HEK293T (cell line): ENCODE data around the gene COL4A6.

Experiments used
- CTCF ChIA-PET: fragments of 350-600 bp; formaldehyde crosslinking; extraction: SDS; loops from one replicate; lab custom pipeline; 2021; ENCODE audit warnings: antibody characterized with exemption, inconsistent platforms; lab: Yijun Ruan, JAX
- POLR2A ChIA-PET: fragments of 350-600 bp; formaldehyde crosslinking; extraction: SDS; loops from one replicate; lab custom pipeline; 2020; ENCODE audit warnings: antibody characterized with exemption, inconsistent platforms; lab: Yijun Ruan, JAX
- DNase-seq: peaks from one replicate; pipeline ENCODE4 v3.0.0; 2012; ENCODE audit warnings: mixed read lengths; ENCODE audit errors: extremely low spot score
- ARNT ChIP-seq: fragments of 450-650 bp; IDR thresholded peaks from 2 replicates; pipeline ENCODE4 v1.6.1; 2017; ENCODE audit warnings: mild to moderate bottlenecking
- BHLHE40 ChIP-seq: fragments of 450-650 bp; IDR thresholded peaks from 2 replicates; pipeline ENCODE4 v1.6.1; 2016; ENCODE audit warnings: mild to moderate bottlenecking, moderate library complexity, borderline replicate concordance
- CTBP1 ChIP-seq: fragments of 450-650 bp; IDR thresholded peaks from 2 replicates; pipeline ENCODE4 v1.6.1; 2016; ENCODE audit warnings: borderline replicate concordance
- ELF4 ChIP-seq: fragments of 450-650 bp; IDR thresholded peaks from 2 replicates; pipeline ENCODE4 v1.6.1; 2017; ENCODE audit warnings: antibody characterized with exemption
- FOXA1 ChIP-seq: fragments of 450-650 bp; IDR thresholded peaks from 2 replicates; pipeline ENCODE4 v1.6.1; 2016; ENCODE audit warnings: mild to moderate bottlenecking
- FOXK2 ChIP-seq: fragments of 450-650 bp; IDR thresholded peaks from 2 replicates; pipeline ENCODE4 v1.6.1; 2016; ENCODE audit warnings: mild to moderate bottlenecking
- FOXM1 ChIP-seq: fragments of 450-650 bp; IDR thresholded peaks from 2 replicates; pipeline ENCODE4 v1.6.1; 2017; ENCODE audit warnings: mild to moderate bottlenecking, borderline replicate concordance
- HDGF ChIP-seq: fragments of 450-650 bp; IDR thresholded peaks from 2 replicates; pipeline ENCODE4 v1.6.1; 2017; ENCODE audit warnings: antibody characterized with exemption, borderline replicate concordance
- L3MBTL2 ChIP-seq: fragments of 450-650 bp; conservative IDR thresholded peaks from 2 replicates; pipeline ENCODE4 v1.6.1; 2016; ENCODE audit warnings: mild to moderate bottlenecking
- LEF1 ChIP-seq: fragments of 450-650 bp; IDR thresholded peaks from 2 replicates; pipeline ENCODE4 v1.6.1; 2017; ENCODE audit warnings: mild to moderate bottlenecking, borderline replicate concordance
- NFRKB ChIP-seq: fragments of 450-650 bp; IDR thresholded peaks from 2 replicates; pipeline ENCODE4 v1.6.1; 2016; ENCODE audit warnings: mild to moderate bottlenecking, moderate library complexity
- SP1 ChIP-seq: fragments of 450-650 bp; IDR thresholded peaks from 2 replicates; pipeline ENCODE4 v1.6.1; 2017
- SUZ12 ChIP-seq: fragments of 450-650 bp; IDR thresholded peaks from 2 replicates; pipeline ENCODE4 v1.6.1; 2016; ENCODE audit warnings: mild to moderate bottlenecking
- TARDBP ChIP-seq: fragments of 450-650 bp; IDR thresholded peaks from 2 replicates; pipeline ENCODE4 v1.6.1; 2016
- ZNF384 ChIP-seq: fragments of 450-650 bp; IDR thresholded peaks from 2 replicates; pipeline ENCODE4 v1.6.1; 2016
- TF ChIP-seq, protein P1 (sequence below): fragments of 450-650 bp; IDR thresholded peaks from 2 replicates; pipeline ENCODE4 v1.6.1; 2016

Gene COL4A6

DNA sequence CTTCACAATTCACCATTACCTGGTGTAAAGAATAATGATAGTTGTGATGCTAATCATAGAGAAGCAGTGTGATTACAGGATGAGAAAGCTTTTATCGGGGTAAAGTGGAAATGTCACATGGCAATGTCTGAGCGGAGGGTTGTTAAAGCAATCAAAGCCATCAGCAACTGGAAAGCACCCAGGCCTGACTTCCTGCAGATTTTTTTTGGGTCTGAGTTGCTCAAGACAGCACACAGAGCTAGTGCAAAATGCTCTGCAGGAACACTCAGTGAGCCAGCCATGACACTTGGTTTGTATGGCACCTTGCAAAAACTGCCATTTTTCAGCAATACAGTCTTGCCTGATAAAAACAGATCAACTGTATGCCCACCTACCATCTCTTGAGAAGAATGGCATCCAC, 152.9 kb downstream of the COL4A6 start:
- ChIA-PET CTCF (interaction anchor here (1.2 kb wide), 1 partner anchor 61 kb away, joined by 5 read pairs; no protein-coding TSS in a partner anchor), POLR2A (no interaction called here)
- no peak for DNase-seq
- no peak for TF ChIP-seq LEF1
- no peak for TF ChIP-seq ZNF384
- no peak for TF ChIP-seq FOXA1

DNA sequence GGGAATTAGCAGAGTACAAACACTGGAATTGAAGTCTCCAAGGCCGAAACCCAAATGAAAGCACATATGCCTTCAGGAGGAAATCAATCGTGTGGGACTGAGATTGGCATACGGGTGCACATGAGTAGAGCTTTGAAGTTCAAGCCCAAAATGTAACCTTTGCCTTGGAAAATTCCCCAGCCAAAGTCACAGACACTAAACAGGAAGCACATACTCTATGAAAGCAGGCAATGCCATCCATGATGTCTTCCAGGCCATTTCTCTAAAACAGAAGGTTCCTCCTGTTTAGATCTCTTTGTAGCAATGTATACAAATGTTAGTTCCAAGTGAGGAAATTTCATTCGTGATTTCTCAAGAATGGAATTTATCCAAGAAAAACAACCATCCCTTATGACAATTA, 162.5 kb downstream of the COL4A6 start:
- TF ChIP-seq SP1: no peak
- no peak for TF ChIP-seq TARDBP
- no peak for TF ChIP-seq FOXK2
- TF ChIP-seq SUZ12: no peak
- no peak for TF ChIP-seq FOXM1
- TF ChIP-seq ARNT: no peak
- TF ChIP-seq HDGF: no peak
- no peak for TF ChIP-seq BHLHE40
- no peak for TF ChIP-seq ELF4
- TF ChIP-seq LEF1: no peak
- no peak for TF ChIP-seq NFRKB
- TF ChIP-seq L3MBTL2: no peak
- no peak for TF ChIP-seq ZNF384
- no peak for TF ChIP-seq CTBP1
- TF ChIP-seq FOXA1: no peak
- CTCF ChIA-PET: no interaction called here
- DNase-seq: no peak
- POLR2A ChIA-PET: no interaction called here

DNA sequence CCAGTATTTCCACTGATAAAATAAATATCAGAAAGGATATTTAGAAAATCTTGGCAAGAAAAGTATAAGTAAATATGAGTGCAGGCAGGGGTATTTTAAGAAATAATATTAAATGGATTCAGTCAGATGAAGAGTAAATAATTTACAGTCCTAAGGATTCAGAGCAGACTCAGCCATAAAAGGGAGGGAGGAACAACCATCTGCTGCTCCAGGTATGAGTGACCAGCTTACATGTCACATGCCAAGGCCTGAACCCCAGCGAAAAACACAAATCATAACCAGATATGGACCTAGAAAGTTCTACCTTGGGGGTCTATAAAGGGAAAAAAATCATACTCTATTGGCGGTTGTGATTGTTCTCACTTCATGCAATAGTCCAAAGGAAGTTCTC, 166.8 kb downstream of the COL4A6 start:
- ChIA-PET POLR2A (no interaction called here), CTCF (interaction anchor here (0.7 to 1.1 kb wide), 2 partner anchors 33 to 609 kb away, joined by 3 to 4 read pairs; no protein-coding TSS in a partner anchor)
- TF ChIP-seq FOXA1 (no peak), TARDBP (no peak), CTBP1 (no peak), FOXK2 (no peak), BHLHE40 (no peak), HDGF (no peak), FOXM1 (no peak), L3MBTL2 (no peak), NFRKB (no peak), ZNF384 (no peak)
- TF ChIP-seq, protein P1, sequence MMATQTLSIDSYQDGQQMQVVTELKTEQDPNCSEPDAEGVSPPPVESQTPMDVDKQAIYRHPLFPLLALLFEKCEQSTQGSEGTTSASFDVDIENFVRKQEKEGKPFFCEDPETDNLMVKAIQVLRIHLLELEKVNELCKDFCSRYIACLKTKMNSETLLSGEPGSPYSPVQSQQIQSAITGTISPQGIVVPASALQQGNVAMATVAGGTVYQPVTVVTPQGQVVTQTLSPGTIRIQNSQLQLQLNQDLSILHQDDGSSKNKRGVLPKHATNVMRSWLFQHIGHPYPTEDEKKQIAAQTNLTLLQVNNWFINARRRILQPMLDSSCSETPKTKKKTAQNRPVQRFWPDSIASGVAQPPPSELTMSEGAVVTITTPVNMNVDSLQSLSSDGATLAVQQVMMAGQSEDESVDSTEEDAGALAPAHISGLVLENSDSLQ: no peak
- DNase-seq: no peak

DNA sequence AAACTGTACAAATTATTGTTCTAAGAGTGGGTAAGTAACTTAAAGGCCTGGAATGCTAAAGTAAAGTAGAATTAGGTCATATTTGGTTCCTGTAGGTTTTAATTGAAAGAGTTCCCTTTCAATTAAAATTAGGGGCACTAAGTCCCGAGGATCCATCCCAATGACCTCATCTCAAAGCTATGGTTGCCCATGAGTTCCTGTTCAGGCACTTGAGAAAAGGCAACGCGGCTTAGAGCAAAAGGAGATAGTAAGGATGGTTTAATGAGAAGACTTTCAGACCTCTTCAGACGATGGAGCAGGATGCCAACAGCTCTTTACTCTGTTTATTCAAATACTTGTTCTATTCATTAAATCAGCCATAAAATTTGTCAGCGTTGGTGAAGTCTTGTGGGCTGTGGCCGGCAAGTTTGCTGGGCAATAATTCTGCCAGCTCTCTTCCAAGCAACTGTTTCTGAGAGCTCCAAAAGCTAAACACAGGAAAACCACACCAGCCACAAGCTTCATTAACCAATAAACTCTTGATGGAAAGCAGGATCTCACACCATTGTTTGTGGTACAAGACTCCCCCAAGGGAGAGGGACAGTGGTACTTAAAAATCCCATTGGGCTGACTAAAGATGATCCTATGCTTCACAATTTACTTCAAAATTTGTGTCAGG, 167.4 kb downstream of the COL4A6 start:
- ChIA-PET POLR2A (no interaction called here), CTCF (interaction anchor here (0.7 to 1.1 kb wide), 2 partner anchors 33 to 609 kb away, joined by 3 to 4 read pairs; no protein-coding TSS in a partner anchor)
- TF ChIP-seq NFRKB (no peak), HDGF (no peak), ZNF384 (no peak), SP1 (no peak), LEF1 (no peak), FOXM1 (no peak), CTBP1 (no peak), L3MBTL2 (no peak), ARNT (no peak), SUZ12 (no peak), BHLHE40 (no peak), TARDBP (no peak), FOXA1 (no peak), FOXK2 (no peak), ELF4 (no peak)
- TF ChIP-seq, protein P1: no peak
- DNase-seq: no peak

DNA sequence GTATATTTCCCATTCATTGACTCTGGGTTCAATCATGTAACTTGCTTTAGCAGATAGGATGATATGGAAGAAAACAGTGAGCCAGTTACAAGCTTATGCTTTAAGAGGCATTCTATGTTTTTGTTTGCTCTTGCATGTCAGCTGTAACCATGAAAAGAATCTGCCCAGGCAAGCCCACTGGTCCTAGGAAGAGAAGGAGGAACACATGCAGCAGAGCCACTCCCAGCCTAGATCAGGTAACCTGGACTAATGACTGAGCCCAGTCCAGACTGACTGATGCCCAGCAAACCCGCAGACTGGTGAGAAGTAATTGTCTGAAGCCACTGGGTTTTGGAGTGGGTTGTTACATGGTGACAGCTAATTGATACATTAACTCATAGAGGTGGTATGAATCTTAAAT, 167.9 kb downstream of the COL4A6 start:
- POLR2A ChIA-PET: no interaction called here
- CTCF ChIA-PET: interaction anchor here (1.1 kb wide), 1 partner anchor 34 kb away, joined by 4 read pairs; no protein-coding TSS in a partner anchor
- TF ChIP-seq TARDBP: no peak
- TF ChIP-seq HDGF: no peak
- TF ChIP-seq FOXK2: no peak
- no peak for TF ChIP-seq L3MBTL2
- no peak for TF ChIP-seq ARNT
- TF ChIP-seq FOXM1: no peak
- TF ChIP-seq, protein P1: no peak
- TF ChIP-seq SP1: no peak
- TF ChIP-seq NFRKB: no peak
- TF ChIP-seq FOXA1: no peak
- no peak for DNase-seq

DNA sequence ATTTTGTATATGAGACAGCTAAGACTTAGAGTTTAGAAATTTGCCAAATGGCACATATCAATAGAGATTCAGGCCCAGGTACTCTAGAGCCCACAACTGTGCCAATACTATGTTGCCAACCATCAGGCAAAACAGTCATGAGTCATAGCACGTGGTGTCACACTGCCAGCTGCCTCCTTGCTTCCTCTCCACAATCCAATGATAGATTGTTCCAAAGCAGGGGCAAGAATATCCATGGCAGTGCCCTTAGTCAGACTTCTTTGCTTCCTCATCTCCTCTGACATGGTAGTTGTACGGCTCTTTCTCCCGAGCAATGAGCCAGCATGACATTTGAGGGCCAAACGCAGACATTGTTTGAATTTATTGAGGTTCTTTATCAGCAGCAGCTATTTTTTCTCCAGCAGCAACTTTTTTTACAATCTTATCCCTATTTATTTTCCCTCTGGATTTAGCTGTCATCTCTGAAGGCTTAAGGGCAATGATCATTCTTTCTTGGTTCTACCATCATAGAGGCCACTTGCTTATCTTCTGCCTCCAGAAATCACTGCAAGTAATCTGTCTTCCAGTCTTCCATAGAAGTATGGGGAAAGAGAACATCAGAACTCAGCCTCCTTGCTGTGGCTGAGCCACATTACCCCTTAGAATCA, 169.7 kb downstream of the COL4A6 start:
- TF ChIP-seq FOXM1 (no peak), L3MBTL2 (no peak), ARNT (no peak), CTBP1 (no peak), FOXA1 (no peak), TARDBP (no peak), ELF4 (no peak), BHLHE40 (no peak), SP1 (no peak), SUZ12 (no peak), NFRKB (no peak), LEF1 (no peak), FOXK2 (no peak), HDGF (no peak), ZNF384 (no peak)
- TF ChIP-seq, protein P1: no peak
- DNase-seq: no peak
- POLR2A ChIA-PET: no interaction called here
- CTCF ChIA-PET: no interaction called here
